SK-N-SH (cell line): ENCODE data around the gene DNPEP. TPM values are rescaled to one million over a fixed set of nuclear protein-coding genes. Genes with fewer than 3 reads are reported as not detected.

ENCODE experiments used
- CTCF ChIA-PET: fragments of 300-600, 350-600 bp; formaldehyde crosslinking; extraction: SDS; loops from one replicate; lab custom pipeline; 2021; lab: Yijun Ruan, JAX
- POLR2A ChIA-PET: fragments of 350-600 bp; sonication (Branson Sonifier 250); formaldehyde crosslinking; extraction: SDS; loops from one replicate; lab custom pipeline; 2020; ENCODE audit warnings: antibody characterized with exemption, inconsistent platforms; lab: Yijun Ruan, JAX
- DNase-seq: peaks from one replicate; pipeline ENCODE4 v3.0.0; 2012
- H2AFZ ChIP-seq: fragments of 200-600 bp; sonication (generic); 2 replicates; pipeline ENCODE4 v1.8.1; 2016; ENCODE audit warnings: antibody characterized with exemption, mild to moderate bottlenecking, low read depth
- H3F3A ChIP-seq: fragments of 200-600 bp; sonication (generic); replicated peaks from 2 replicates; pipeline ENCODE3; 2016; ENCODE audit warnings: antibody characterized with exemption, mild to moderate bottlenecking; ENCODE audit not compliant: insufficient read depth
- H3K27ac ChIP-seq, 2 experiments: fragments of 200-500 bp in 1 of 2; fragments of 200-600 bp in 1 of 2; sonication (Bioruptor generic) in 1 of 2; sonication (generic), shearing (Covaris generic) in 1 of 2; 2 replicates each; pipeline versions ENCODE4 v1.5.1 to v1.6.1; 2014 to 2016; ENCODE audit warnings: low read depth in 2 of 2, inconsistent platforms in 1 of 2, low read length in 1 of 2, mild to moderate bottlenecking in 1 of 2, mixed read lengths in 1 of 2
- H3K27me3 ChIP-seq: fragments of 200-600 bp; sonication (generic), shearing (Covaris generic); 2 replicates; pipeline ENCODE4 v1.6.1; 2016; ENCODE audit warnings: mixed run types; ENCODE audit not compliant: insufficient read depth
- H3K36me3 ChIP-seq, 2 experiments: fragments of 200-500 bp in 1 of 2; fragments of 200-600 bp in 1 of 2; sonication (Bioruptor generic) in 1 of 2; sonication (generic) in 1 of 2; replicated peaks in 1 of 2; 2 replicates each; pipeline versions ENCODE3 to v1.5.1; 2014 to 2016; ENCODE audit warnings: low read length in 1 of 2, mild to moderate bottlenecking in 1 of 2; ENCODE audit not compliant: insufficient read depth in 2 of 2, control insufficient read depth in 1 of 2
- H3K4me1 ChIP-seq, 2 experiments: fragments of 200-500 bp in 1 of 2; fragments of 200-600 bp in 1 of 2; sonication (Bioruptor generic) in 1 of 2; sonication (generic), shearing (Covaris generic) in 1 of 2; 2 replicates each; pipeline versions ENCODE4 v1.5.1 to v1.6.1; 2014 to 2016; ENCODE audit warnings: low read depth in 1 of 2, low read length in 1 of 2, mixed run types in 1 of 2; ENCODE audit not compliant: insufficient read depth in 2 of 2, control insufficient read depth in 1 of 2
- H3K4me2 ChIP-seq: fragments of 200-600 bp; sonication (generic), shearing (Covaris generic); 2 replicates; pipeline ENCODE4 v1.6.1; 2017; ENCODE audit warnings: mixed run types
- H3K4me3 ChIP-seq, 2 experiments: fragments of 200-500 bp in 1 of 2; fragments of 200-600 bp in 1 of 2; sonication (Bioruptor generic) in 1 of 2; sonication (generic), shearing (Covaris generic) in 1 of 2; 2 replicates each; pipeline versions ENCODE4 v1.5.1 to v1.8.1; 2014 to 2016; ENCODE audit warnings: low read depth in 2 of 2, inconsistent platforms in 1 of 2, low read length in 1 of 2, mild to moderate bottlenecking in 1 of 2, mixed read lengths in 1 of 2, moderate library complexity in 1 of 2
- H3K79me2 ChIP-seq: fragments of 200-600 bp; sonication (generic); 2 replicates; pipeline ENCODE4 v1.8.1; 2017; ENCODE audit warnings: mild to moderate bottlenecking; ENCODE audit not compliant: insufficient read depth
- H3K9ac ChIP-seq: fragments of 200-600 bp; sonication (generic); 2 replicates; pipeline ENCODE4 v1.6.1; 2017; ENCODE audit warnings: mixed run types
- H3K9me2 ChIP-seq: fragments of 200-600 bp; sonication (generic); 2 replicates; pipeline ENCODE4 v1.6.1; 2017; ENCODE audit warnings: mixed run types
- H3K9me3 ChIP-seq: fragments of 200-600 bp; sonication (generic); 2 replicates; pipeline ENCODE4 v1.6.1; 2017; ENCODE audit warnings: mixed run types, mild to moderate bottlenecking, moderate library complexity
- H4K20me1 ChIP-seq: fragments of 200-600 bp; sonication (generic); 2 replicates; pipeline ENCODE4 v1.6.1; 2017; ENCODE audit warnings: mild to moderate bottlenecking, mixed run types; ENCODE audit not compliant: insufficient read depth
- CHD2 ChIP-seq: fragments of 150-350 bp; IDR thresholded peaks from 2 replicates; pipeline ENCODE4 v1.6.1; 2018; ENCODE audit warnings: low read length; ENCODE audit not compliant: partially characterized antibody
- CTCF ChIP-seq: fragments of 200-600 bp; sonication (generic); IDR thresholded peaks from 2 replicates; pipeline ENCODE4 v1.6.1; 2017; ENCODE audit warnings: antibody characterized with exemption, mild to moderate bottlenecking, moderate library complexity
- IRF3 ChIP-seq: fragments of 150-350 bp; IDR thresholded peaks from 2 replicates; pipeline ENCODE4 v1.6.1; 2016; ENCODE audit warnings: mild to moderate bottlenecking, low read depth, low read length
- JUND ChIP-seq: IDR thresholded peaks from 2 replicates; pipeline ENCODE4 v1.4.0; 2012
- POLR2AphosphoS5 ChIP-seq: IDR thresholded peaks from 2 replicates; pipeline ENCODE4 v1.6.1; 2012; ENCODE audit warnings: low read depth, low read length
- RFX5 ChIP-seq: IDR thresholded peaks from 2 replicates; pipeline ENCODE4 v1.6.1; 2012; ENCODE audit warnings: mild to moderate bottlenecking, improper control_type of control experiment, low read length
- RXRA ChIP-seq: IDR thresholded peaks from 2 replicates; pipeline ENCODE4 v1.4.0; 2012; ENCODE audit warnings: low read depth, mild to moderate bottlenecking, borderline replicate concordance
- USF2 ChIP-seq: fragments of 150-350 bp; IDR thresholded peaks from 2 replicates; pipeline ENCODE4 v1.6.1; 2017; ENCODE audit warnings: antibody characterized with exemption, low read length, low read depth, borderline replicate concordance
- YY1 ChIP-seq: IDR thresholded peaks from 2 replicates; pipeline ENCODE4 v1.4.0; 2012; ENCODE audit warnings: low read depth, mild to moderate bottlenecking
- ZBTB33 ChIP-seq: IDR thresholded peaks from 2 replicates; pipeline ENCODE4 v1.4.0; 2012; ENCODE audit warnings: low read depth, borderline replicate concordance
- WGBS: methylation state at CpG from one replicate; pipeline ENCODE4 v1.1.6; 2017; ENCODE audit warnings: low lambda C conversion rate; 5-methylcytosine and 5-hydroxymethylcytosine counted together
- polyA plus RNA-seq, 3 experiments: library from polyadenylated mRNA; depleted of rRNA; stranded (reverse); fragments of >200 nt; gene quantifications; 2 replicates each; pipeline ENCODE4 v1.2.3, GENCODE V29; 2012
- TF ChIP-seq, protein P1 (sequence below): IDR thresholded peaks from 2 replicates; pipeline ENCODE4 v1.4.0; 2012; ENCODE audit warnings: low read depth, borderline replicate concordance

Gene DNPEP
- polyA plus RNA-seq, 1 of the 3 experiments (the other 2 are of a cell fraction): 80.7 TPM

GRCh38 chr2:219436491-219436890 is 48.8 kb upstream of the DNPEP start:
- Histone ChIP-seq H3K4me3 (no peak overlapping the region), H3K36me3 (no peaks in the 10 kb centered on the region), H3K27me3 (no peaks in the 10 kb centered on the region), H3K4me1 (peaks cover 8% of the 10 kb centered on the region in 2 experiments; a peak in 3 of 4 replicates), H3K79me2 (no peaks in the 10 kb centered on the region), H3F3A (no peaks in the 10 kb centered on the region), H2AFZ (no peak overlapping the region), H3K9me2 (no peaks in the 10 kb centered on the region), H3K9me3 (no peaks in the 10 kb centered on the region), H4K20me1 (no peaks in the 10 kb centered on the region), H3K9ac (no peak overlapping the region), H3K4me2 (no peak overlapping the region), H3K27ac (no peak overlapping the region)
- DNase-seq: no peak
- ChIA-PET CTCF (interaction anchor here (1.2 to 12.5 kb wide), 6 partner anchors 19 to 101 kb away, joined by 3 to 95 read pairs (median 13); no protein-coding TSS in a partner anchor), POLR2A (no interaction called here)
- 82% methylated on average over 1 of the region's 5 CpGs for WGBS
- TF ChIP-seq JUND: no peak
- TF ChIP-seq CHD2: no peak

GRCh38 chr2:219435701-219436100 is 48.0 kb upstream of the DNPEP start:
- Histone ChIP-seq H3K9me2 (no peaks in the 10 kb centered on the region), H3K79me2 (no peaks in the 10 kb centered on the region), H2AFZ (no peak overlapping the region), H3K4me2 (no peak overlapping the region), H3K36me3 (no peaks in the 10 kb centered on the region), H3K9ac (no peak overlapping the region), H3F3A (no peaks in the 10 kb centered on the region), H4K20me1 (no peaks in the 10 kb centered on the region), H3K9me3 (no peaks in the 10 kb centered on the region), H3K4me1 (peaks cover 0 to 8% of the 10 kb centered on the region in 2 experiments; a peak in 1 of 4 replicates), H3K27me3 (no peaks in the 10 kb centered on the region), H3K27ac (no peak overlapping the region), H3K4me3 (no peak overlapping the region)
- no peak for DNase-seq
- ChIA-PET CTCF (interaction anchor here (1.0 to 12.5 kb wide), 6 partner anchors 20 to 102 kb away, joined by 3 to 95 read pairs (median 13); no protein-coding TSS in a partner anchor), POLR2A (no interaction called here)
- 87% methylated on average over 5 of the region's 6 CpGs for WGBS
- TF ChIP-seq, protein P1, sequence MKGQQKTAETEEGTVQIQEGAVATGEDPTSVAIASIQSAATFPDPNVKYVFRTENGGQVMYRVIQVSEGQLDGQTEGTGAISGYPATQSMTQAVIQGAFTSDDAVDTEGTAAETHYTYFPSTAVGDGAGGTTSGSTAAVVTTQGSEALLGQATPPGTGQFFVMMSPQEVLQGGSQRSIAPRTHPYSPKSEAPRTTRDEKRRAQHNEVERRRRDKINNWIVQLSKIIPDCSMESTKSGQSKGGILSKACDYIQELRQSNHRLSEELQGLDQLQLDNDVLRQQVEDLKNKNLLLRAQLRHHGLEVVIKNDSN: no peak
- no peak for TF ChIP-seq IRF3

DNA sequence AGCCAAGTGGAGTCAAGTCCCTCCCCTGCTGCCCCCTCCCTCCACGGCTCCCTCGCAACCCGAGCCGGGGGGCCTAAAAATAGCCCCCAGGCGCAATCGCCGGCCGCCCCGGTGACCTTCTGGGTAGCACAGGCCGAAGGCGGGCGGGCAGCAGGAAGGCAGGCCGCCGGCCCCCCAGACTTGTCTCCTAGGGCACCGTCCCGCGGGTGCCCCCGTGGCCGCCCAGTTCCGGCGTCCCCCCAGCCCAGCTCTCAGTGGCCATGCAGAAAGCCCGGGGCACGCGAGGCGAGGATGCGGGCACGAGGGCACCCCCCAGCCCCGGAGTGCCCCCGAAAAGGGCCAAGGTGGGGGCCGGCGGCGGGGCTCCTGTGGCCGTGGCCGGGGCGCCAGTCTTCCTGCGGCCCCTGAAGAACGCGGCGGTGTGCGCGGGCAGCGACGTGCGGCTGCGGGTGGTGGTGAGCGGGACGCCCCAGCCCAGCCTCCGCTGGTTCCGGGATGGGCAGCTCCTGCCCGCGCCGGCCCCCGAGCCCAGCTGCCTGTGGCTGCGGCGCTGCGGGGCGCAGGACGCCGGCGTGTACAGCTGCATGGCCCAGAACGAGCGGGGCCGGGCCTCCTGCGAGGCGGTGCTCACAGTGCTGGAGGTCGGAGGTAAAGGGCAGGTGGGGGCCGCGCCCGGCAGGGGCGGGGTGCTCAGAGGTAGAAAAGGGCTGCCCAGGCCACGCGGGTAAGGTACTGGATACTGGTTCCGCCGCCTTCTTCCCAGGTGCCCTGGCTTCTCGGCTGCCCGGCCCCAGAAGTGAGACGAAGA is 47.2 kb upstream of the DNPEP start, which contains the start of gene SPEG:
TSS of gene SPEG (plus strand) at position 126 of the 808 bp plus-strand sequence. CDS start at position 261, 135 bp downstream.
- no peak within 1 kb of the TSS for H3K4me3 ChIP-seq
- H3K27me3 ChIP-seq: no peaks in the 10 kb centered on the region
- ChIA-PET POLR2A (no interaction called here), CTCF (interaction anchor here (1.0 to 12.5 kb wide), 9 partner anchors 15 to 103 kb away, joined by 3 to 95 read pairs (median 4); no protein-coding TSS in a partner anchor)
- H3K4me1 ChIP-seq: peaks cover 0 to 15% of the 10 kb centered on the region in 2 experiments; a peak in 1 of 4 replicates
- H3F3A ChIP-seq: no peaks in the 10 kb centered on the region
- no peak within 1 kb of the TSS for H3K4me2 ChIP-seq
- H3K27ac ChIP-seq: no peak within 1 kb of the TSS
- no peak for DNase-seq
- 90% methylated on average over 30 of the region's 77 CpGs for WGBS
- no peaks in the 10 kb centered on the region for H4K20me1 ChIP-seq
- no peak within 1 kb of the TSS for H2AFZ ChIP-seq
- no peaks in the 10 kb centered on the region for H3K9me3 ChIP-seq
- no peaks in the 10 kb centered on the region for H3K9me2 ChIP-seq
- no peaks in the 10 kb centered on the region for H3K79me2 ChIP-seq
- no peaks in the 10 kb centered on the region for H3K36me3 ChIP-seq
- H3K9ac ChIP-seq: no peak within 1 kb of the TSS
- TF ChIP-seq POLR2AphosphoS5: no peak
- no peak for TF ChIP-seq USF2
- TF ChIP-seq CTCF: no peak
- TF ChIP-seq YY1: no peak
- TF ChIP-seq ZBTB33: no peak
- no peak for TF ChIP-seq RXRA
- no peak for TF ChIP-seq RFX5
- no peak for TF ChIP-seq JUND
- TF ChIP-seq, protein P1: no peak
